GM12878 (cell line): ENCODE results near the gene CPS1.

ENCODE experiments used
- BCLAF1 ChIP-seq: fragments of 450-650 bp; IDR thresholded peaks from 2 replicates; pipeline ENCODE4 v1.6.1; 2017; ENCODE audit warnings: antibody characterized with exemption, mild to moderate bottlenecking, moderate library complexity
- CTCF ChIP-seq, 3 experiments: IDR thresholded peaks in 2 of 3; conservative IDR thresholded peaks in 1 of 3; 2 replicates each; pipeline ENCODE4 v1.5.1; 2011; ENCODE audit warnings: low read depth in 3 of 3, low read length in 3 of 3, mild to moderate bottlenecking in 3 of 3, control low read depth in 2 of 3, moderate library complexity in 2 of 3, inconsistent platforms in 1 of 3, mixed read lengths in 1 of 3; ENCODE audit not compliant: control insufficient read depth in 2 of 3, insufficient read depth in 1 of 3; ENCODE audit errors: extremely low read depth in 1 of 3
- ELK1 ChIP-seq: IDR thresholded peaks from 2 replicates; pipeline ENCODE4 v1.6.1; 2012; ENCODE audit warnings: low read depth, low read length, improper control_type of control experiment
- FOXM1 ChIP-seq: IDR thresholded peaks from 2 replicates; pipeline ENCODE4 v1.6.1; 2012; ENCODE audit warnings: low read depth, mild to moderate bottlenecking, inconsistent platforms, low read length, moderate library complexity
- HDAC2 ChIP-seq: fragments of 200-600 bp; sonication (generic); IDR thresholded peaks from 2 replicates; pipeline ENCODE4 v1.6.1; 2017
- JUND ChIP-seq: IDR thresholded peaks from 2 replicates; pipeline ENCODE4 v1.6.1; 2012; ENCODE audit warnings: low read depth, mild to moderate bottlenecking, low read length, improper control_type of control experiment, moderate library complexity
- POLR2A ChIP-seq: IDR thresholded peaks from 2 replicates; pipeline ENCODE4 v1.6.1; 2011; ENCODE audit warnings: low read depth, mild to moderate bottlenecking, low read length
- POLR2AphosphoS5 ChIP-seq: IDR thresholded peaks from 2 replicates; pipeline ENCODE4 v1.6.1; 2011; ENCODE audit warnings: mild to moderate bottlenecking, low read length, inconsistent platforms
- RCOR1 ChIP-seq: conservative IDR thresholded peaks from 2 replicates; pipeline ENCODE4 v1.6.1; 2012; ENCODE audit warnings: low read depth, low read length, improper control_type of control experiment
- SRF ChIP-seq, 2 experiments: IDR thresholded peaks; 2 replicates each; pipeline ENCODE4 v1.6.1; 2011; ENCODE audit warnings: low read depth in 2 of 2, low read length in 2 of 2, mild to moderate bottlenecking in 1 of 2, moderate library complexity in 1 of 2
- STAT3 ChIP-seq: IDR thresholded peaks from 2 replicates; pipeline ENCODE4 v1.6.1; 2011; ENCODE audit warnings: low read depth, low read length, improper control_type of control experiment
- SUPT20H ChIP-seq: IDR thresholded peaks from 2 replicates; pipeline ENCODE4 v1.6.1; 2011; ENCODE audit warnings: low read depth, mild to moderate bottlenecking, low read length, moderate library complexity, borderline replicate concordance; ENCODE audit not compliant: control insufficient read depth
- ZZZ3 ChIP-seq: IDR thresholded peaks from 2 replicates; pipeline ENCODE4 v1.6.1; 2011; ENCODE audit warnings: low read depth; ENCODE audit not compliant: control insufficient read depth, insufficient read length

- TF ChIP-seq RCOR1 (no peak), BCLAF1 (no peak), HDAC2 (no peak), CTCF (IDR thresholded peaks at IDR 0.05 in 2 of 3, conservative IDR thresholded peaks at IDR 0.05 in 1 of 3; ENCODE audit: control insufficient read depth in 2 of 3, extremely low read depth in 1 of 3, insufficient read depth in 1 of 3, low read depth in 3 of 3, low read length in 3 of 3) (no peak), JUND (no peak), SUPT20H (no peak), STAT3 (no peak), POLR2AphosphoS5 (no peak), ELK1 (no peak), ZZZ3 (no peak), POLR2A (no peak), FOXM1 (no peak), SRF (IDR thresholded peaks at IDR 0.05; ENCODE audit: low read depth in 2 of 2, low read length in 2 of 2) (no peak)
Observed at GRCh38 chr2:210623506-210623905, 67.1 kb downstream of the CPS1 start.
